Activated T-cell treated with anti-CD3 and anti-CD28 coated beads for 24 hours (primary cell): ENCODE results near the gene KIR2DL1.
"Not testable (repeated sequence)": the region's sequence is repeated elsewhere in the genome, so short reads cannot be mapped to it uniquely, and the experiment has no call there.

Source experiments
- DNase-seq: peaks from one replicate; pipeline ENCODE4 v3.0.0-alpha.2; 2020; ENCODE audit warnings: low read depth

Gene KIR2DL1

GRCh38 chr19:54771018-54771960 is 1.7 kb downstream of the KIR2DL1 start:
- DNase-seq, result not testable (repeated sequence)

DNA sequence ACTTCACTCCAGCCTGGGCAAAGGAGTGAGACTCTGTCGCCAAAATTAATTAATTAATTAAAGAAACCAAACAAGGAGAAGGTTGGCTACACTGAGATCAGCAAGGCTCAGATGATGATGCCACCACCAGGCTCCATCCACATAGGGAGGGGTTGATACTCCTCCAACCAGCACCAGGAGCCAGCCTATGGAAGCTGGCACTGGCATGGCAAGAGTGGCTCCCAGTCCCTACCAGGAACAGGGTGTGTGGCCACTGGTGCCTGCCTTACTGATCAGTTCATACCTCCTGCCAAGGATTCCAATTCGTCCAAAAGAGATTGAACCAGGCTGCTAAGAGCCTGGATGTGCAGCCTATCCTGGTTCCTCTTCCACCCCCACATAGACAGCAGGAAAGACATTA is 3.1 kb downstream of the KIR2DL1 start:
- not testable (repeated sequence) for DNase-seq

- not testable (repeated sequence) for DNase-seq
Measured at GRCh38 chr19:54775095-54775815, 5.7 kb downstream of the KIR2DL1 start.

GRCh38 chr19:54775830-54776229 is 6.2 kb downstream of the KIR2DL1 start:
- DNase-seq, result not testable (repeated sequence)

- not testable (repeated sequence) for DNase-seq
Measured at GRCh38 chr19:54777851-54778250, 8.3 kb downstream of the KIR2DL1 start.

DNA sequence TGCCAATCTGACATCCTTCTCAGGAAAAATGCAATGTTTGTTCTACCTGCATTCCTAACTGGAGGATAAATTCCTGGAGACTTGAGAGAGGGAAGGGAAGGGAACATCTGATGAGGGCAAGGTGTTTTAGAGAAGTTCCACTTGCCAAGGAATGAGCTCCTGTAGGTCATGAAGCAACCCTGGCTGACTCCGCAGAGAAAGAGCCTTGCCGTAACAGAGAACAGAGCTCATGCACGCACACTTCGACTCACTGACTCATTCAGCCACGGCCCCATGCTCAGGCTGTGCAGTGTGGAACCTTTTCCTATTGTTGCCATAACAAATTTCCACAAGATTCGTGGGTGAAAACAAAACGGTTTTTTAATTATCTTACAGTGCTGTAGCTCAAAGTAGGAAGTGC is 9.3 kb downstream of the KIR2DL1 start:
- DNase-seq, result not testable (repeated sequence)

DNA sequence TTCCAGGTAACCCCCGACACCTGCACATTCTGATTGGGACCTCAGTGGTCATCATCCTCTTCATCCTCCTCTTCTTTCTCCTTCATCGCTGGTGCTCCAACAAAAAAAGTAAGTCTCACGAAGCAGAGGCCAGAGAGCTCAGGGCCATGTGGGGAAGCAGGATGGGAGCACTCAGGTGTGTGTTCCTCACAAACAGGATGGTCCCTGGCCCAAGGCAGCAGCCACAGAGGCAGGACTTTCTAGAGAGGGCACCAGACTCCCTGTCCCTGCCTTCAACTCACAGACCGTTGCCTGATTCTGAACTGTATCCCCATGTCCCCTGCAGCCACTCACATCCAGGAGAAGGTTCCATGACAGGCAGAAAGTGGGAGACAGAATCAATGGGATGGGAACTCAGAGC is 13.3 kb downstream of the KIR2DL1 start:
- DNase-seq, result not testable (repeated sequence)

DNA sequence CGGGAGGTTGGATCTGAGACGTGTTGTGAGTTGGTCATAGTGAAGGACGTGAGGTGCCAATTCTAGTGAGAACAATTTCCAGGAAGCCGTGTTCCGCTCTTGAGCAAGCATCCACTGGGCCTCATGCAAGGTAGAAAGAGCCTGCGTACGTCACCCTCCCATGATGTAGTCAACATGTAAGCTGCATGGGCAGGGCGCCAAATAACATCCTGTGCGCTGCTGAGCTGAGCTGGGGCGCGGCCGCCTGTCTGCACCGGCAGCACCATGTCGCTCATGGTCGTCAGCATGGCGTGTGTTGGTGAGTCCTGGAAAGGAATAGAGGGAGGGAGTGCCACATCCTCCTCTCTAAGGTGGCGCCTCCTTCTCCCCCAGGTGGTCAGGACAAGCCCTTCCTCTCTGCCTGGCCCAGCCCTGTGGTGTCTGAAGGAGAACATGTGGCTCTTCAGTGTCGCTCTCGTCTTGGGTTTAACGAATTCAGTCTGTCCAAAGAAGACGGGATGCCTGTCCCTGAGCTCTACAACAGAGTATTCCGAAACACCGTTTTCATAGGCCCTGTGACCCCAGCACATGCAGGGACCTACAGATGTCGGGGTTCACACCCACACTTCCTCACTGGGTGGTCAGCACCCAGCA is 16.6 kb downstream of the KIR2DL1 start:
- DNase-seq, result not testable (repeated sequence)

DNA sequence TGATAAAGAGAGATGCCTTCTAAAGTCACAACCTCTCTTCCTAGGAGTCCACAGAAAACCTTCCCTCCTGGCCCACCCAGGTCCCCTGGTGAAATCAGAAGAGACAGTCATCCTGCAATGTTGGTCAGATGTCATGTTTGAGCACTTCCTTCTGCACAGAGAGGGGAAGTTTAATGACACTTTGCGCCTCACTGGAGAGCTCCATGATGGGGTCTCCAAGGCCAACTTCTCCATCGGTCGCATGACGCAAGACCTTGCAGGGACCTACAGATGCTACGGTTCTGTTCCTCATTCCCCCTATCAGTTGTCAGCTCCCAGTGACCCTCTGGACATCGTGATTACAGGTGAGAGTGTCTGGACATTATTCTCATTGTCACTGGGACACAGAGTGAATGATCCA is 18.6 kb downstream of the KIR2DL1 start:
- DNase-seq, result not testable (repeated sequence)

GRCh38 chr19:54790711-54791110 is 21.1 kb downstream of the KIR2DL1 start:
- no peak for DNase-seq

DNA sequence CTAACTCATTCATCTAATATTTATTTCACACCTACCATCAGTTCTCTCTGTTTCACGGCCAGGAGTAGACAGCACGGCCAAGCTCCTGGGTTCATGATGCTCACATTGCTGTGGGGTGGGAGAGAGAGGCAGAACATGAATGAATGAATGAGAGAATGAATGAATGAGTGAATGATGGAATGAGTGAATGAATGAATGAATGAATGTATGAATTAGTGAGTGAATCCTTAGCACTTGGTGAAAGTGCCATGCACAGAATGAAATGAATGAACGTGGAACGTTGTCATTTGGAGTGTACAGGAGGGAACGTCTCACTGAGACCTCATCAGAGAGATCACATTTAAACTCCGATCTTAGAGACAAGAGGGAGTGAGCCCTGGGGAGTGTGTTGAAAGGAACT is 21.9 kb downstream of the KIR2DL1 start:
- no peak for DNase-seq

- no peak for DNase-seq
Measured at GRCh38 chr19:54792814-54793213, 23.2 kb downstream of the KIR2DL1 start.

GRCh38 chr19:54795758-54796157 is 26.2 kb downstream of the KIR2DL1 start:
- no peak for DNase-seq

- no peak for DNase-seq
Measured at GRCh38 chr19:54803410-54803809, 33.8 kb downstream of the KIR2DL1 start, which contains the start of gene KIR2DL4. TSS of gene KIR2DL4 (plus strand) at chr19:54803610. CDS start at chr19:54803652, 42 bp downstream.

DNA sequence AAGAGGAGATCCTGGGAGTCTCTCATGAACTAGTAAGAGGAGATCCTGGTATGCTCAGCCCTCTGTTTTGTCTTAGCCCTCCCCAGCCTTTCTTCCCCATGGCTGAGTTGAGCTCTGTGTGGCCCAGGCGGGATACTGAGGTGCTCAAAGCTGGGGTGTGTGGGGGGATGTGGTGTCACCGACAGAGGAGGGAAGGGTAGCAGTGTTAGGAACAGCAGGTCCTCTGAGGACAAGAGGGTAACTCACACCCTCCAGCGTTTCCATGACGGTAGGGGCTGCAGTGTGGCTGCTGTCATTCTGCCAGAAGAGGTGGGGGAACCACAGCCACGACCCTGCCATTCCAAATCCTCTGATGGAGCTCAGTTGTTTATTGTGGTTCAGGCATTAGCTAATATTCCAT is 34.5 kb downstream of the KIR2DL1 start:
- DNase-seq, result no peak

DNA sequence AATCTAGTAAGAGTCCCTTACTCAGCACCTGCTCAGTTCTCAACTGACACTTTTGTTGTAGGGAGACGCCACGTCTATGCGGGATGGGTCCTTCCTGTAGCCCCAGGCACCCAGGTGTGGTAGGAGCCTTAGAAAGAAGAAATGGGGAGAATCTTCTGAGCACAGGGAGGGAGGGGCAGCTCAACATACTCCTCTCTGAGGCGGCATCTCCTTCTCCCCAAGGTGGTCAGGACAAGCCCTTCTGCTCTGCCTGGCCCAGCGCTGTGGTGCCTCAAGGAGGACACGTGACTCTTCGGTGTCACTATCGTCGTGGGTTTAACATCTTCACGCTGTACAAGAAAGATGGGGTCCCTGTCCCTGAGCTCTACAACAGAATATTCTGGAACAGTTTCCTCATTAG is 35.0 kb downstream of the KIR2DL1 start:
- no peak for DNase-seq

DNA sequence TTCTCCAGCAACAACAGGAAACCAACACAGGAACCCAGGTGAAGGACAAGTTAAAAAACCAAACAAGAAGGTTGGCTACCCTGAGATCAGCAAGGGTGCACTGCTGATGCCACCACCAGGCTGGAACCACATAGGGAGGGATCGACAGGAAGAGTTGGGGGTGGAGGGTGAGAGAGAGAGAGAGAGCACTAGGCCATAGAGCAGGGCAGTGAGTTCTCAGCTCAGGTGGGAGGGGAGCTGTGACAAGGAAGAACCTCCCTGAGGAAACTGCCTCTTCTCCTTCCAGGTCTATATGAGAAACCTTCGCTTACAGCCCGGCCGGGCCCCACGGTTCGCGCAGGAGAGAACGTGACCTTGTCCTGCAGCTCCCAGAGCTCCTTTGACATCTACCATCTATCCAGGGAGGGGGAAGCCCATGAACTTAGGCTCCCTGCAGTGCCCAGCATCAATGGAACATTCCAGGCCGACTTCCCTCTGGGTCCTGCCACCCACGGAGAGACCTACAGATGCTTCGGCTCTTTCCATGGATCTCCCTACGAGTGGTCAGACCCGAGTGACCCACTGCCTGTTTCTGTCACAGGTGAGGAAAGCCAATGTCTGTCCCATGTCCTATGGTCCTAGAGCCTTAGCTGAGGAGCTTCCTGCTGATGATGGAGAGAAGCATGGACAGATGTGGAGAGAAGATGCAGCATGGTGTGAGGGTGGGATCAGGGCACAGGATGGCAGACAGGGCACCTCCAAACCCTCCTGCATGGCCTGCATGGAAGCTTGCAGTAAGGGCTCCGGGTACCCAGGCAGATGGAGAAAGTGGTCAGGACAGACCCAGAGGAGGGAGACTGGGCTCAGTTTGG is 36.3 kb downstream of the KIR2DL1 start:
- DNase-seq, result no peak

- DNase-seq, result no peak
Measured at GRCh38 chr19:54806516-54806838, 36.9 kb downstream of the KIR2DL1 start.

DNA sequence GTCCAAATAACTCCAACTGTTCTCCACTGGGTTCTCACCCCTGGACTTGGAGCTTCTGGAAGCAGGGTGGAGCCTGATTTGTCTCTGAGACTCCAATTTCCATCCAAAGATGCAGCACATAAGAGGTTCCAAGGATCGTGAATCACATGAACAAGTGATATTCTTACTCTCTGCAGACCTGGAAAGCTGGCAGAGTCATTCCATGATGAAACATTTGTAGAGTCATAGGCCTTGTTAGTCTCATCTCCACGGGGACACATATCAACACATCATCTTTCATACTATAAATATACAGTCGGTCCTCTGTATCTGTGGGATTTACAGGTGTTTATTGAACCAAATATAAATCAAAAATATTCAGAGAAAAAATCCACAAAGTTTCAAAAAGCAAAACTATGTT is 45.0 kb downstream of the KIR2DL1 start:
- not testable (repeated sequence) for DNase-seq

DNA sequence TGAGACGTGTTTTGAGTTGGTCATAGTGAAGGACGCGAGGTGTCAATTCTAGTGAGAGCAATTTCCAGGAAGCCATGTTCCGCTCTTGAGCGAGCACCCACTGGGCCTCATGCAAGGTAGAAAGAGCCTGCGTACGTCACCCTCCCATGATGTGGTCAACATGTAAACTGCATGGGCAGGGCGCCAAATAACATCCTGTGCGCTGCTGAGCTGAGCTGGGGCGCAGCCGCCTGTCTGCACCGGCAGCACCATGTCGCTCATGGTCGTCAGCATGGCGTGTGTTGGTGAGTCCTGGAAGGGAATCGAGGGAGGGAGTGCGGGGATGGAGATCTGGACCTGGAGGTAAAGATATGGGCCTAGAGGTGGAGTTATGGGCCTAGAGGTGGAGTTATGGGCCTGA is 46.7 kb downstream of the KIR2DL1 start, which contains the start of gene KIR3DL1:
Gene KIR3DL1, plus strand, starts transcription at position 218 of the 400 bp plus-strand sequence.
- DNase-seq, result not testable (repeated sequence)
